Frontal cortex (tissue), 4 donors: ENCODE data around the gene TCERG1L. TPM values are rescaled to one million over a fixed set of nuclear protein-coding genes. Genes with fewer than 3 reads are reported as not detected.

Source experiments
- DNase-seq, 2 donors: peaks; one replicate each; pipeline ENCODE4 v3.0.0; 2012; ENCODE audit warnings: low spot score in 2 of 2
- FAIRE-seq: peaks from 2 replicates; lab custom pipeline; 2012; peaks lifted over from hg19 to GRCh38; lab: Jason Lieb, UNC
- total RNA-seq: library from RNA; depleted of rRNA; stranded (reverse); fragments of >200 nt; gene quantifications from one replicate; pipeline ENCODE4 v1.2.3, GENCODE V29; 2014
- donor health status: control.
- donor health status: control.
- donor health status: control.

TCERG1L gene
- total RNA-seq, 1 donor from 2014 or later, result 2.0 TPM

- no peak for FAIRE-seq
- DNase-seq, result no peak
Observed at GRCh38 chr10:131068311-131068710, 243.2 kb downstream of the TCERG1L start.

- DNase-seq (no peak), FAIRE-seq (no peak)
Observed at GRCh38 chr10:131067690-131068089, 243.8 kb downstream of the TCERG1L start.

GRCh38 chr10:131065673-131066305, 245.7 kb downstream of the TCERG1L start:
- DNase-seq, result no peak
- no peak for FAIRE-seq

- no peak for DNase-seq
- no peak for FAIRE-seq
Observed at GRCh38 chr10:131063311-131063710, 248.2 kb downstream of the TCERG1L start.

GRCh38 chr10:131062621-131063260, 248.8 kb downstream of the TCERG1L start:
- DNase-seq, result no peak

GRCh38 chr10:131061216-131061615, 250.3 kb downstream of the TCERG1L start:
- DNase-seq (no peak), FAIRE-seq (no peak)

More at GRCh38 chr10:131062621-131063260, 248.8 kb downstream of the TCERG1L start:
- no peak for FAIRE-seq

GRCh38 chr10:131059881-131060280, 251.6 kb downstream of the TCERG1L start:
- FAIRE-seq, result no peak

GRCh38 chr10:131058799-131059198, 252.7 kb downstream of the TCERG1L start:
- FAIRE-seq (no peak), DNase-seq (no peak)

More at GRCh38 chr10:131059881-131060280, 251.6 kb downstream of the TCERG1L start:
- DNase-seq, result no peak

- no peak for FAIRE-seq
- DNase-seq, result no peak
Observed at GRCh38 chr10:131056781-131057180, 254.7 kb downstream of the TCERG1L start.

- no peak for DNase-seq
- FAIRE-seq, result no peak
Observed at GRCh38 chr10:131056091-131056579, 255.4 kb downstream of the TCERG1L start.

- FAIRE-seq (no peak), DNase-seq (no peak)
Observed at GRCh38 chr10:131055437-131055836, 256.1 kb downstream of the TCERG1L start.

GRCh38 chr10:131053192-131053591, 258.3 kb downstream of the TCERG1L start:
- DNase-seq (no peak), FAIRE-seq (no peak)

- no peak for DNase-seq
- no peak for FAIRE-seq
Observed at GRCh38 chr10:131050162-131050766, 261.3 kb downstream of the TCERG1L start.

GRCh38 chr10:131049016-131049415, 262.5 kb downstream of the TCERG1L start:
- DNase-seq (no peak), FAIRE-seq (no peak)

- DNase-seq (no peak), FAIRE-seq (no peak)
Observed at GRCh38 chr10:131048606-131049005, 262.9 kb downstream of the TCERG1L start.

- FAIRE-seq (no peak), DNase-seq (no peak)
Observed at GRCh38 chr10:131047501-131047900, 264.0 kb downstream of the TCERG1L start.

GRCh38 chr10:131046194-131046593, 265.3 kb downstream of the TCERG1L start:
- no peak for FAIRE-seq
- no peak for DNase-seq

GRCh38 chr10:131044379-131045111, 267.0 kb downstream of the TCERG1L start:
- FAIRE-seq (no peak), DNase-seq (no peak)

- no peak for FAIRE-seq
Observed at GRCh38 chr10:131043039-131043691, 268.4 kb downstream of the TCERG1L start.

More at GRCh38 chr10:131043039-131043691, 268.4 kb downstream of the TCERG1L start:
- no peak for DNase-seq
